HG02840 (cell line): ENCODE measurements around the gene ARAP1.

Experiments
- ATAC-seq: cut with Tn5 transposase; IDR thresholded peaks from one replicate; pipeline ENCODE4 v1.9.1; 2021; ENCODE audit warnings: mild to moderate bottlenecking, moderate library complexity, moderate number of reproducible peaks; ENCODE audit not compliant: unreplicated experiment, low FRiP score

ARAP1 gene

GRCh38 chr11:72709478-72710238 lies 42.5 kb downstream of the ARAP1 start:
- ATAC-seq: no peak

GRCh38 chr11:72707032-72707431 lies 45.2 kb downstream of the ARAP1 start:
- ATAC-seq: no peak

GRCh38 chr11:72706579-72706978 lies 45.6 kb downstream of the ARAP1 start:
- no peak for ATAC-seq

- no peak for ATAC-seq
These were observed 46.5 kb downstream of the ARAP1 start for GRCh38 chr11:72705442-72706365.

GRCh38 chr11:72704783-72705265 lies 47.4 kb downstream of the ARAP1 start:
- no peak for ATAC-seq

- no peak for ATAC-seq
These were observed 48.0 kb downstream of the ARAP1 start for GRCh38 chr11:72704028-72704782.

- ATAC-seq: no peak
These were observed 48.8 kb downstream of the ARAP1 start for GRCh38 chr11:72703267-72704008.

- ATAC-seq: no peak
These were observed 49.5 kb downstream of the ARAP1 start for GRCh38 chr11:72702577-72703241.

- ATAC-seq: no peak
These were observed 50.1 kb downstream of the ARAP1 start for GRCh38 chr11:72702096-72702495.

- ATAC-seq: no peak
These were observed 50.7 kb downstream of the ARAP1 start for GRCh38 chr11:72701466-72701865.

GRCh38 chr11:72700146-72700545 lies 52.1 kb downstream of the ARAP1 start:
- no peak for ATAC-seq

GRCh38 chr11:72697814-72698213 lies 54.4 kb downstream of the ARAP1 start:
- no peak for ATAC-seq

- no peak for ATAC-seq
These were observed 55.1 kb downstream of the ARAP1 start for GRCh38 chr11:72696866-72697700.

GRCh38 chr11:72695354-72695753 lies 56.9 kb downstream of the ARAP1 start:
- ATAC-seq: no peak

- ATAC-seq: no peak
These were observed 58.8 kb downstream of the ARAP1 start for GRCh38 chr11:72693271-72693968.

GRCh38 chr11:72692498-72693237 lies 59.5 kb downstream of the ARAP1 start:
- ATAC-seq: no peak

- no peak for ATAC-seq
These were observed 62.0 kb downstream of the ARAP1 start for GRCh38 chr11:72690166-72690565.
